CD4-positive, CD25-positive, alpha-beta regulatory T cell (primary cell): ENCODE measurements around the gene MKNK2. TPM values are rescaled to one million over a fixed set of nuclear protein-coding genes. Genes with fewer than 3 reads are reported as not detected.
A peak's percentile ranks its signal among the peaks of the same experiment; 100 is the strongest.

Source experiments
- ATAC-seq, 2 donors: fragments of 150-1000 bp; cut with Tn5 transposase; one replicate each; pipeline ENCODE4 v1.10.0; 2021; ENCODE audit warnings: low read depth in 2 of 2, moderate number of reproducible peaks in 2 of 2, moderate library complexity in 1 of 2
- DNase-seq, 3 donors: peaks; one replicate each; pipeline versions ENCODE4 v3.0.0 to v3.0.0-alpha.2; 2012 to 2022; ENCODE audit warnings: mixed read lengths in 1 of 3
- H3K27ac ChIP-seq: one replicate; pipeline ENCODE4 v1.7.0; 2013; ENCODE audit warnings: mild to moderate bottlenecking, low read length; ENCODE audit not compliant: insufficient read depth, poor library complexity, severe bottlenecking
- H3K27me3 ChIP-seq: one replicate; pipeline ENCODE4 v1.7.0; 2013; ENCODE audit warnings: low read length; ENCODE audit not compliant: control insufficient read depth, insufficient read depth
- H3K36me3 ChIP-seq: one replicate; pipeline ENCODE4 v1.7.0; 2013; ENCODE audit warnings: mild to moderate bottlenecking, low read length, moderate library complexity; ENCODE audit not compliant: control insufficient read depth, insufficient read depth
- H3K4me1 ChIP-seq: 2 replicates; pipeline ENCODE4 v1.7.0; 2013; ENCODE audit warnings: mild to moderate bottlenecking, low read length; ENCODE audit not compliant: insufficient read depth, control insufficient read depth, poor library complexity, severe bottlenecking
- H3K4me3 ChIP-seq: one replicate; pipeline ENCODE4 v1.7.0; 2013; ENCODE audit warnings: low read depth, mild to moderate bottlenecking, low read length, moderate library complexity
- H3K9me3 ChIP-seq, 2 experiments: 1 replicate in 1 of 2; 2 replicates in 1 of 2; pipeline ENCODE4 v1.7.0; 2013; ENCODE audit warnings: low read length in 2 of 2, mild to moderate bottlenecking in 1 of 2, moderate library complexity in 1 of 2; ENCODE audit not compliant: control insufficient read depth in 2 of 2
- H3K27ac Mint-ChIP-seq, 3 donors: one replicate each; pipeline ENCODE4 v1.8.0; 2020 to 2022; ENCODE audit warnings: mild to moderate bottlenecking in 3 of 3, mixed read lengths in 3 of 3, moderate library complexity in 2 of 3
- H3K27me3 Mint-ChIP-seq: one replicate; pipeline ENCODE4 v1.8.0; 2022; ENCODE audit warnings: mild to moderate bottlenecking, mixed read lengths
- H3K36me3 Mint-ChIP-seq: one replicate; pipeline ENCODE4 v1.8.0; 2020; ENCODE audit warnings: mixed read lengths
- H3K4me1 Mint-ChIP-seq, 4 donors: one replicate each; pipeline ENCODE4 v1.8.0; 2020 to 2022; ENCODE audit warnings: mixed read lengths in 4 of 4, mild to moderate bottlenecking in 1 of 4
- H3K4me3 Mint-ChIP-seq, 4 donors: one replicate each; pipeline ENCODE4 v1.8.0; 2020 to 2022; ENCODE audit warnings: mild to moderate bottlenecking in 4 of 4, mixed read lengths in 4 of 4, moderate library complexity in 3 of 4
- H3K9me3 Mint-ChIP-seq, 7 donors: one replicate each; pipeline ENCODE4 v1.8.0; 2020 to 2022; ENCODE audit warnings: mixed read lengths in 7 of 7, mild to moderate bottlenecking in 3 of 7, moderate library complexity in 2 of 7
- polyA plus RNA-seq, 4 donors: library from polyadenylated mRNA; unstranded; fragments of 300-500 nt; fragmentation: Illumina TruSeq; gene quantifications; one replicate each; pipeline ENCODE4 v1.2.3, GENCODE V29; 2021
- total RNA-seq: library from RNA; stranded (reverse); gene quantifications from one replicate; pipeline ENCODE4 v1.2.3, GENCODE V29; 2022

MKNK2 gene
- total and polyA plus RNA-seq, 5 donors from 2014 or later: 28.7 to 340 (median 33.8) TPM

DNA sequence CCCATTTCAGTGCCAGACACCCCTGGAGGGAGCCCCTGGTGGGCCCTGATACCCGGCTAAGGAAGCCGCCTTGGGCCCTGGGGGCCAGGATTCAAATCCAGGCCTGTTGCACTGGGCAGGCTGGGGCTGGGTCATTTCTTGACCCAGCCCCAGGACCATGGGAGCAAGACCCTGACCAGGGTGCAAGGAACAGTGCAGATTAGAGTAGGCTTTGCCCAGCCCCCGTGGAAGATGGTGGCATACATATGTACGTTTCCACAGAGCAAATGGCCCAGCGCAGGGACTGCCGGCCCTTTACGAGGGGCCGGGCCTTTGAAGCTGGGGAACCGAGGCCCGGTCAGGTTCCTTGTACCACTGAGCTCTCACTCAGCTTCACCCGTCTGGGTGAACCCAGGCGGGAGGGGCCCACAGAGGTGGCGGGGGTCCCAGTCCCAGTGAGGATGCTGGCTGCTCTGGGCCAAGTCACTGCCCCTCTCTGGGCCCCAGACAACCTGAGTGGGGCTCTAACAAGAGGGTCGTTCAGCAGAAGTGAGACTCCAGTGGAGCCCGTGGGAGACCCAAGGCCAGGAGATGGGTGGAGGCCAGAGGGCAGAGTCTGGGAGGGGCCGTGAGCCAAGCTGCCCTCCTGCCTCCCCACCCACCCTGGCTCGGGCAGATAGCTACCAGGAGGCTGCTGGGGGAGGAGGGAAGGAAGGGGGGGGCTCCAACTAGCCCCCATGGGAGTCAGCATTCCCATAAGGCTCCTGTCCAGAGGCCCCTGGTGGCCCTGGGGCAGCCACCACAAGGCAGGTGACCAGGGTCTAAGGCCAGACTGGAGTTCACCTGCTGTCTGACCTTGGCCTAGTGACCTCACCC is 2.7 kb downstream of the MKNK2 start:
- Mint-ChIP-seq H3K9me3 (no peaks in the 10 kb centered on the region), H3K4me1 (peaks cover 0 to 67% (median 13%) of the 10 kb centered on the region in 4 donors), H3K36me3 (peaks cover 2% of the 10 kb centered on the region), H3K27me3 (peaks cover 4% of the 10 kb centered on the region), H3K27ac (peak overlapping the region; percentile 5 to 78 (median 23)), H3K4me3 (peak overlapping the region; percentile 88 to 94 (median 90))
- Histone ChIP-seq H3K27ac (peak overlapping the region; percentile 78), H3K4me1 (peaks cover 77% of the 10 kb centered on the region), H3K36me3 (peaks cover 22% of the 10 kb centered on the region), H3K4me3 (peak overlapping the region; percentile 19), H3K9me3 (no peaks in the 10 kb centered on the region), H3K27me3 (no peaks in the 10 kb centered on the region)
- ATAC-seq: no peak
- DNase-seq: no peak

GRCh38 chr19:2047449-2048103 is 3.5 kb downstream of the MKNK2 start:
- H3K27me3 Mint-ChIP-seq: peaks cover 4% of the 10 kb centered on the region
- H3K9me3 Mint-ChIP-seq: no peaks in the 10 kb centered on the region
- DNase-seq: no peak
- Histone ChIP-seq H3K4me1 (peaks cover 85% of the 10 kb centered on the region), H3K4me3 (peak overlapping the region; percentile 19), H3K9me3 (no peaks in the 10 kb centered on the region), H3K36me3 (peaks cover 29% of the 10 kb centered on the region), H3K27me3 (no peaks in the 10 kb centered on the region), H3K27ac (peak overlapping the region; percentile 78)
- no peak for ATAC-seq
- peaks cover 3% of the 10 kb centered on the region for H3K36me3 Mint-ChIP-seq
- H3K4me3 Mint-ChIP-seq: peak overlapping the region; percentile 68 to 90 (median 82)
- peak overlapping the region; percentile 23 to 69 (median 51) for H3K27ac Mint-ChIP-seq
- H3K4me1 Mint-ChIP-seq: peaks cover 0 to 71% (median 14%) of the 10 kb centered on the region in 4 donors

DNA sequence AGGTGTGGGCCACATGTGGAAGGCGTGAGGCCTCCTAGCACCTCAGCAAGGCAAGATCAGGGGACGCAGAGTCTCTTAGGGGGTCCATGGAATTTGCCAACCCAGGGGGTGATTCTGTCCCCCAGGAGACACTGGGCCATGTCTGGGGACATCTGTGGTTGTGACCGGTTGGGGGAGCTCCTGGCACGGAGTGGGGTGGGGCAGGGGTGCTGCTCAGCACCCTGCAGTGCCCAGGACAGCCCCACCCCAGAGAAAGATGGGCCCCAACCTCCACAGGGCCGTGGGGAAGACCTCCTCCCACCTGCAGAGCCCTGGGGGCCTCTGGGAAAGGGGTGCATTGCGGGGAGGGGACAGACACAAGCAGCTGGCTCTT is 4.0 kb downstream of the MKNK2 start:
- peaks cover 31% of the 10 kb centered on the region for H3K36me3 ChIP-seq
- DNase-seq (no peak), ATAC-seq (no peak)
- H3K27ac ChIP-seq: peak overlapping the region; percentile 78
- Mint-ChIP-seq H3K4me1 (peaks cover 0 to 71% (median 12%) of the 10 kb centered on the region in 4 donors), H3K36me3 (peaks cover 3% of the 10 kb centered on the region), H3K9me3 (no peaks in the 10 kb centered on the region), H3K4me3 (peak overlapping the region in 3 of 4 donors; percentile 61 to 90 (median 73)), H3K27ac (peak overlapping the region in 2 of 3 donors; percentile 6 to 52), H3K27me3 (peaks cover 4% of the 10 kb centered on the region)
- H3K9me3 ChIP-seq: no peaks in the 10 kb centered on the region
- peaks cover 84% of the 10 kb centered on the region for H3K4me1 ChIP-seq
- no peaks in the 10 kb centered on the region for H3K27me3 ChIP-seq
- no peak overlapping the region for H3K4me3 ChIP-seq

- no peaks in the 10 kb centered on the region for H3K9me3 ChIP-seq
- H3K27me3 ChIP-seq: no peaks in the 10 kb centered on the region
- no peak for DNase-seq
- Mint-ChIP-seq H3K9me3 (no peaks in the 10 kb centered on the region), H3K36me3 (peaks cover 3% of the 10 kb centered on the region), H3K27ac (peak overlapping the region in 1 of 3 donors; percentile 6), H3K4me1 (peaks cover 0 to 67% (median 12%) of the 10 kb centered on the region in 4 donors), H3K4me3 (peak overlapping the region in 3 of 4 donors; percentile 22 to 90 (median 73)), H3K27me3 (no peaks in the 10 kb centered on the region)
- H3K4me3 ChIP-seq: no peak overlapping the region
- H3K27ac ChIP-seq: peak overlapping the region; percentile 99
- peaks cover 31% of the 10 kb centered on the region for H3K36me3 ChIP-seq
- H3K4me1 ChIP-seq: peaks cover 82% of the 10 kb centered on the region
- ATAC-seq: no peak
These were observed 4.8 kb downstream of the MKNK2 start for GRCh38 chr19:2046046-2046907.

- Histone ChIP-seq H3K27ac (peak overlapping the region; percentile 99), H3K4me1 (peaks cover 88% of the 10 kb centered on the region), H3K4me3 (no peak overlapping the region), H3K36me3 (peaks cover 38% of the 10 kb centered on the region), H3K27me3 (no peaks in the 10 kb centered on the region), H3K9me3 (no peaks in the 10 kb centered on the region)
- H3K36me3 Mint-ChIP-seq: peaks cover 3% of the 10 kb centered on the region
- H3K27me3 Mint-ChIP-seq: no peaks in the 10 kb centered on the region
- DNase-seq (no peak), ATAC-seq (no peak)
- H3K4me3 Mint-ChIP-seq: peak overlapping the region in 3 of 4 donors; percentile 22 to 82 (median 47)
- no peak overlapping the region for H3K27ac Mint-ChIP-seq
- peaks cover 0 to 69% (median 12%) of the 10 kb centered on the region in 4 donors for H3K4me1 Mint-ChIP-seq
- H3K9me3 Mint-ChIP-seq: no peaks in the 10 kb centered on the region
These were observed 5.5 kb downstream of the MKNK2 start for GRCh38 chr19:2045501-2046045.

DNA sequence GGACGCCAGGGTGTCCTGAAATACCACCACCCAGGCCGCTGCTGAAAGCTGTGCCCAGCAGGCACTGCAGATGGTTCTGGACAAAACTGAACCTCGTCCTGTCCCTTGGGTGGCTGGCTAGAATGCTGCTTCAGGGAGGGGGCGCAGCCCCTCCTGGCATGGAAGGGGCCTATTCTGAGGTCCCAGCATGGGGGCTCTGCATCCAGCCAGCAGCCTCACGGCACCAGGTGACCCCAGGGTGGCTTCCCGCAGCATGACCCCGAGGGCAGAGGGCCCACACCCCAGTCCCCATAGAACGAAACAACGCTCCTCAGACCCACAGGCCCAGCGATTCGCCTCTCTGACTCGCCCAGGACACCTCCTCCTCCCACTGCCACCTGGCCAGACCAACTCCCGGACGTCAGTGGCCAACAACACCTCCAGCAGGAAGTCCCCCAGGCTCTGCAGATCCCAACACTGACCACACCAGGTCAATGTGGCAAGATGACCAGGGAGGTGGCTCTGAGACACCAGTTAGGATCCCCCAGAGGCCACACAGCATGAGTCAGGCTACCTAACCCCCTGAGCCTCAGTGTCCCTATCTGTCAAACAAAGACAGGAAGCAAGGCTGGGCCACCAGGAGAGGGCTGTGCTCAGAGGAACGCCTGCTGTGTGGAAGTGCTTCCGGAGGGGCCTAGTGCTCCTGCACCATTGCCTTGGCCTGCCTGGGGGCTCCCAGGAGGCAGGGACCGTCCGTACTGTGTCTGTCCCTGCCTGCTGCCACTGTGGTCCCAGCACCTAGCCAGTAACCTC is 6.1 kb downstream of the MKNK2 start:
- Mint-ChIP-seq H3K27ac (peak overlapping the region; percentile 69 to 89 (median 73)), H3K27me3 (no peaks in the 10 kb centered on the region), H3K9me3 (no peaks in the 10 kb centered on the region), H3K4me1 (peaks cover 0 to 68% (median 12%) of the 10 kb centered on the region in 4 donors), H3K36me3 (peaks cover 3% of the 10 kb centered on the region), H3K4me3 (peak overlapping the region; percentile 8 to 82 (median 42))
- no peak for ATAC-seq
- Histone ChIP-seq H3K9me3 (no peaks in the 10 kb centered on the region), H3K4me1 (peaks cover 88% of the 10 kb centered on the region), H3K27ac (peak overlapping the region; percentile 99), H3K27me3 (no peaks in the 10 kb centered on the region), H3K4me3 (no peak overlapping the region), H3K36me3 (peaks cover 43% of the 10 kb centered on the region)
- DNase-seq: no peak
